DOHH2 (cell line): Measurements from ENCODE around the gene KPNB1.

ENCODE experiments used
- CTCF ChIP-seq: fragments of 200-600 bp; sonication (generic); IDR thresholded peaks from one replicate; pipeline ENCODE4 v1.5.1; 2014; ENCODE audit warnings: antibody characterized with exemption, mild to moderate bottlenecking, low read depth, low read length; ENCODE audit not compliant: poor library complexity, severe bottlenecking
- EZH2phosphoT487 ChIP-seq: fragments of 200-600 bp; sonication (generic); IDR thresholded peaks from 2 replicates; pipeline ENCODE4 v1.6.1; 2017; ENCODE audit warnings: borderline replicate concordance, mild to moderate bottlenecking, antibody characterized with exemption, low read length, moderate library complexity, mixed read lengths

- no peak for TF ChIP-seq EZH2phosphoT487
- TF ChIP-seq CTCF, result no peak
Observed at GRCh38 chr17:47696717-47697642, 47.3 kb downstream of the KPNB1 start.
